CD1c-positive myeloid dendritic cell (primary cell): ENCODE data around the gene MTHFD1L.

Experiments
- DNase-seq: peaks from one replicate; pipeline ENCODE4 v3.0.0-alpha.2; 2016; ENCODE audit errors: extremely low spot score

The MTHFD1L gene

DNA sequence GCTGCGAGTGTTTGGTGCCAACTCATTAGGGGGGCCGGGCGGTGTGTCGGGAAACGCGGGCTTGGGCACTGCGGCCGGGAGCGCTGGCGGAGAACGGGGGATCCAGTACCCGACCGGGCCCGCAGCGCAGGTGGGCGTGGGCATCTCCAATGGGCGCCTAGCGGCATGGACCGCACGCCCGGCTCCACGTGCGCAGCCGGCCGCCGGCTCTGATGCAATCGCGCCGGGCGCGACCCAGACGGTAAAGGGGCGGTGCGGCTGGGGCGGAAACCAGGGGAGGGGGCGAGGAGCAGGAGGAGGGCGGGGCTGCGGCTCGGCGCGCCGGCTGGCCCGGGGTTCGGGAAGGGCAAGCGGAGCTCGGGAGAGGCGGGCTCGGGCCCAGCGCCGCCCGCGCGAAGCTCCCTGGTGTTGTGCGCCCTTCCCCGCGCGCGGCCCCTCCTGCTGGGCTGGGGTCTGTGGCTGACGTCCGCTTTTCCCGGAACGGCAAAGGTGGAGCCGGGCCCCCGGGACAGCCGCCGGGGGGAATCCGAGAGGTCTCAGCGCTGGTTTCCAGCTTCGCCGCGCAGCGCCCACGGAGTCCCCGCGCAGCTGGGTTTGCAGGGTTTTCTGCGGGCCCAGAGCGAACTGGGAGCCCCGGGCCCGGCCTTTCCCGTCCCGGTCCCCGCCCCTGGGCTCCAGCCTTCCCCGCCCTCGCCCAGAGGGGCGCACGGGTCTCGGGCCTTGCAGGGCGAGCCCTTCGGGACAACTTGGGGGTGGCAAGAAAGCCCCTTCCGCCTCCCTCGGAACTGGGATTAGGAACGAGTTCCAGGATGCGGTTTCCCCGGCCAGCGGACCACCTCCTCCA, 867 bp downstream of the MTHFD1L start:
- DNase-seq, result peak; percentile 77

DNA sequence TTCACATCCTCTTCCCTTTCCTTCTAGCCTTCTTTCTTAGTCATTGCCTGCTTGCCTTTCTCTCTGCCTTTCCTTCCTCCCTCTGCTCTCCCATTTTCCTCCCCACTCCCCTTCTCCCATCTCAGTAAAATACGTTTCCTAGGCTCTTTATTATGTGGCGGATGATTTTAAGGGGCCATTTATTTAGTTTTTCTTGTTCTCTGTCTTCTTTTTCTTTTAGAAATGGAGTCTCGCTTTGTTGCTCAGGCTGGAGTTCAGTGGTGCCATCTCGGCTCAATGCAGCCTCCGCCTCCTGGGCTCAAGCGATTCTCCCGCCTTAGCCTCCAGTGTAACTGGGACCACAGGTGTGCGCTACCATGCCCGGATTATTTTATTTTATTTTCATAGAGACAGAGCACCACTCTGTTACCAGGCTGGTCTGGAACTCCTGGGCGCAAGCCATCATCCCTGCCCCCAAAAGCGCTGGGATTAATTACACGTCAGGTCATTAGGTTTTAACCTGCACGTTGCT, 1.5 kb downstream of the MTHFD1L start:
- DNase-seq, result no peak

DNA sequence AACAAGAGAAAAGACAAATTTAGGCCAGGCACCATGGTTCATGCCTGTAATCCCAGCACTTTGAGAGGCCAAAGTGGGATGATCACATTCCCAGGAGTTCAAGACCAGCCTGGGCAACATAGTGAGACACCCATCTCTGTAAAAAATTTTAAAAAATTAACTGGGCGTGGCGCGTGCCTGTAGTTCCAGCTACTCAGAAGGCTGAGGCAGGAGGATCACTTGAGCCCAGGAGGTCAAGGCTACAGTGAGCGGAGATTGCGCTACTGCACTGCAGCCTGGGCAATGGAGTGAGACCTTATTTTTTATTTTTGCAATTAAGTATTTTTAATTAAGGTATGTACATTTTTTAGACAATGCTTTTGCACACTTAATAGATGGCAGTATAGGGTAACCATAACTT, 3.3 kb downstream of the MTHFD1L start:
- DNase-seq, result no peak

DNA sequence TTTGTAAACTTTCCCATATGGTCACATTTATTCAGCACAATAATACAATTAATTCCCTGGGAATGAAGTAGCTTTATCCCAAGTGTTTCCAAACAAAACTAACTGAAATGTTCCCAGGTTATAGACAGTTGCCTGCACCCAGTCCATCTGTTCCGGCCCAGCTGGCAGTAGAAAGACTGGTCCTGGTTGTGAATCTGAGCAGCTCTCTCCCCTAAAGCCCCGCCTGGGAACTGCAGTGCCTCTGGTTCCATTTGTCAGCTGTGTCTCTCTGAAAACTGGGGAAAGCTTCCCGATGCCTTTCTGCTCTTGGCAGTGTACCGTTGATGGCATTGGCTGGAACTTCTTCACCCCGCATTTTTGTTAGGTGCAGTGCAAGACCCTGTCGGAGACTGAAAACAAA, 8.7 kb downstream of the MTHFD1L start:
- DNase-seq, result no peak

DNA sequence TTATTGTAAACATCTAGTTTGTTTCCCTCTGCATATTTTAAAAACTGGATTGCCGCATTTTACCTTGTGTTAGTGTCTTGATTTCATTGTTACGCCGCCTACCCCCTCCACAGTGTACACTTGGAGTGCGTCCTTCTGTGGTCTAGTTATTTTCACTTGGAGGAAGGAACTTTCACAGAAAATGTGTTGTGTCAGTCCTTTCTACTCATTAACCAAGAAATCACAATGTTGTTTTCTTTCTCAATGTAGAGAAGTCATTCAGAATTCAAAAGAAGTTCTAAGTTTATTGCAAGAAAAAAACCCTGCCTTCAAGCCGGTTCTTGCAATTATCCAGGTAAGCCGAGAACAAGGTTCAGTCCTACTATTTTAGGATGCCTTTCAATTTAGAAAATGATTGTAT, 10.3 kb downstream of the MTHFD1L start:
- DNase-seq, result no peak

DNA sequence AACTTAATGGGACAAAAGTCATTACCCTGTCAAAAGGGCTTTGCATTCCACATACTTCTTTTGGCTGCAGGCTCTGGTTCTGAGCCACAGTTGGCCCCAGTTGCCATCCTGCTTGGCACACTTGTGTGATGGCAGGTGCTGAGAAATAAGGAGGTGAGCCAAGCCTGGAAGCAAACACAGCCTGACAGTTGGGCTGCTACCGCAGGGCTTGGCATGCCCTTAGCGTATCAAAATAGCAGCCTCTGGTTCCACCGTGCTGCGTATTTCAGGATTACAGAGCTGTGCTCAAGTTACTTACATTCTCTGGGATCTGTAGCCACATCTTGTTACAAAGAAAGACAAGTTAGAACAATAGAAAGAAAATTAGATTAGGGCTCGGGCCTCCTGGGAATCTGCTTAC, 11.1 kb downstream of the MTHFD1L start:
- no peak for DNase-seq

DNA sequence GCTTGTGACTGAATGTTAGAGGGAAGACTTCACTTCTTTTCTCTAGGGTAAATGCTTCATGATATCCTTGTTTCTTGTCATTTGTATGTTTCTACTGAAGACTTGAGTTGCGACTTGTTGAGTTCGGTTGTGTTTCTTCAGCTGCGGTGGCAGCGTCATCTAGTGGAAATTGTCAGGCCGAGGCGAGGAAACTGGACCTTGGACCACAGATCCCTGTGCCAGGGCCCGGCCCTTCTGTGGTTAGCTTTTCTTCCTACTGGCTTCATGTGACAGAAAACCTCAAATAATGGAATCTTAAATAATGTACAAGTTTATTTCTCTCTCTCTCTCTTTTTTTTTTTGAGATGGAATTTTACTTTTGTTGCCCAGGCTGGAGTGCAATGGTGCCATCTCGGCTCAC, 12.4 kb downstream of the MTHFD1L start:
- DNase-seq, result no peak

DNA sequence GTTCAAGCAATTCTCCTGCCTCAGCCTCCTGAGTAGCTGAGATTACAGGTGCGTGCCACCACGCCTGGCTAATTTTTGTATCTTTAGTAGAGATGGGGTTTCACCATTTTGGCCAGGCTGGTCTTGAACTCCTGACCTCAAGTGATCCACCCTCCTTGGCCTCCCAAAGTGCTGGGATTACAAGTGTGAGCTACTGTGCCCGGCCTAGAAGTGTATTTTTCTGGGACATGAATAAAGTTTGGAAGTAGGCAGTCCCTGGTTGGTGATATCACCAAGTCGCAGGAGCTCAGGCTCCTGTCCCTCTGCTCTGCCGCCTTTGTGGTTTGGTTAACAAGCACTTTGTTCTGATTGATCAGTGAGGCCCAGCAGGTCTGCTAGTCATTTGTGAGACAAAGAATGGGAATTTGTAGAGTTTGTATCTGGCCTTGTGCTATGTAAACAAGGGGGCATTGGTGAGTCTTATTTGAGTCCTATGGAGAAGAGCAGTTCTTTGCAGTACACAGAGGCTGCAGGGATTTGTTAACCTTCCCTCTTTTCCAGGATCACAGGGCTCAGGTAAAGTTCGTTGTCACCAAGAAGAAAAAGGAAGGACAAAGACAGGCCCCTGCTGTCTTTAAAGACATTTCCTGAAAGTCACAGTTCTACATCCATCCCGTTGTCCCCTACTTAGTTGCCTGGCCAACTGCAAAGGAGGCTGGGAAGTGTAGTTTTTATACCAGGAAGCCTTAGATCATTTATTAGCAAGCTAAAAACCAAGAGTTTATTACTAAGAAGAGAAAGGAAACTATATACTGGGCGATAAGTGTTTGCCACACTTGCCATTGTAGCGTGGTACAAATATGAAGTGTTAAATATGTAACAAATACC, 13.1 kb downstream of the MTHFD1L start:
- DNase-seq, result no peak

DNA sequence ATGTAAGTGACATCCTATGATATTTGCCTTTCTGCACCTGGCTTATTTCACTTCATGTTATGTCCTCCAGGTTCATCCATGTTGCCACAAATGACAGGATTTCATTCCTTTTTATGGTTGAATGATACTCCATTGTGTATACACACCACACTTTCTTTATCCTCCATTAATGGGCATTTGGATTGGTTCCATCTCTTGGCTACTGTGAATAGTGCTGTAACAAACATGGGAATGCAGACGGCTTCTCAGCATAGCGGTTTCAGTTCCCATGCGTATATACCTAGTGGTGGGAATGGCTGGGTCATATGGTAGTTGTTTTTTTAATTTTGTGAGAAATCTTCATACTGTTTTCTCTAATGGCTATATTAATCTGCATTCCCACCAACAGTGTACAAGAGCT, 14.8 kb downstream of the MTHFD1L start:
- no peak for DNase-seq

DNA sequence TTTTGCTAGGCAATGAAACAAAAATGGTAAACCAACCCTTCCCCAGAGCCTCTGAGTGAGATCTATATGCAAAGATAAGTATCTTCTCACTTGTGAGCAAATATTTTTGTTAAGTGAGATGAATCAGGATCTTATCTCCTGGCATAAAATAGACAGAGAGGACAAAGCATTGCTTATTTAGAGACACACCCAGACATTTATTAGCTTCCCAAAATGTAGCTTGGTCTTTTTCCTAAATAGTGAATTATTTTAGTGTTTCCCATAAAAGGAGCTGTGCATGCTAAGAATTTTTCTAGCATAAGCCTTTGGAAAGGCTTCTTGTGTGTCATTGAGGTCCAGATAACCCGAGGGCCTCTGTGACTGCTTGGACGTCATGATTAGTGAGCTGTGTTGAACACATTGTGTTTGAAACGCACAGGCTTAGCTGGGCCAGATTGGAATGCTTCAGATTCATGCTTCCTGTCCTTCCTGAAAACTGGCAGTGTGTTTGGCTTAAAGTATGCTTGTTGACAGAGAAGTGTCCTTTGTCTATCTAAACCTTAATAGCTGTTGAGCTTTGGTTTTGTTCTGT, 16.5 kb downstream of the MTHFD1L start:
- no peak for DNase-seq

DNA sequence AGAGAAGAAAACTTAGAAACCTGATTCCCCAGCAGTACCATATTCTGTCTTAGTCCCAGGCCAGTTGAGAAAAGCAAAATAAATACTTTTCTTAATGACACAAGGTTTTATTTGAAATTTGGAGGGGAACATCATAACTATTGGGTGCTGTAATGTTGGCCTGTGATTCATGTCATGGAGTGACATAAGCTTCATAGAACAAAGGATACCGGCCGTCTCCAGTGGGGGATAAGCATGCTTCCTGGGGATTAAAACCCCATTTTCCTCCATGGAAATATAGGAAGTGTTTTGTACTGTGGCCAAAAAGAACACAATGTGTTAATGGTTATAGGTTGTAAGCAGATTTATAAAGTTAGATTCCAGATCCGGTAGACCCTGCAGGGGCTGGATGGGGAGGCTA, 18.0 kb downstream of the MTHFD1L start:
- no peak for DNase-seq

DNA sequence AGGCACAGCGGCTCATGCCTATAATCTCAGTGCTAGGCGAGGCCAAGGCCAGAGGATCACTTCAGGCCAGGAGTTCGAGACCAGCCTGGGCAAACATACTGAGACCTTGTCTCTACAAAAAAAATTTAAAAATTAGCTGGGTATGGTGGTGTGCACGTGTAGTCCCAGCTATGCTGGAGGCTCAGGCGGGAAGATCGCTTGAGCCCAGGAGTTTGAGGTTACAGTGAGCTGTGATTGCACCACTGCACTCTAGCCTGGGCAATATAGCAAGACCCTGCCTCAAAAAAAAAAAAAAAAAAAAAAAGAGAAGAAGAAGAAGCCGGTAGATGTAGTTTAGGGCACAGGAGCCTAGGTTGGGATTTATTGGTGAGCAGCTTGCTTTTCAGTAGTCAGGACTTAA, 20.7 kb downstream of the MTHFD1L start:
- no peak for DNase-seq

DNA sequence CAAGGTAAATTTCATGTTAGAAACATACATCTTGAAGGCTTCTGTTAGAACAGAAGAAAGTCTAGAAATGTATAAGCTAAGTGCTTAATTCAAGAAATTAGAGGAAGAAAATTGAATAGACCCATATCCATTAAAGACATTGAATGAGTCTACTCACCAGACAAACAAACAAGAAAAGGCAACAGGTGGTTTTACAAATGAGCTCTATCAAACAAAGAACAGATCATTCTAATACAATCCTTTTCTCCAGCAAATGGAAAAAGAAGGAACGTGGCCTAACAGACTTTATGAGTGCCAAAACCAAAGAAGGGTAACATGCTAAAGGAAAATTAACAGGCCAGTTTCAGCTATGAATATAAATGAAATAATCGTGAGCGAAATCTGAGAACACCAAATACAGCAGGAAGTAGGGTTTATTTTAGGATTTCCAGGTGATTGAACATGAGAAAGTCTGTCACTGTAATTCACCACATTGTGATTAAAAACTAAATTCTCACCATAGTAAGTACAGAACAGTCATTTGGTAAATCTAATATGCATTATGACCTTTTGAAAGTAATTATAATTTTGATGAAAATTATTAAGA, 22.6 kb downstream of the MTHFD1L start:
- no peak for DNase-seq

DNA sequence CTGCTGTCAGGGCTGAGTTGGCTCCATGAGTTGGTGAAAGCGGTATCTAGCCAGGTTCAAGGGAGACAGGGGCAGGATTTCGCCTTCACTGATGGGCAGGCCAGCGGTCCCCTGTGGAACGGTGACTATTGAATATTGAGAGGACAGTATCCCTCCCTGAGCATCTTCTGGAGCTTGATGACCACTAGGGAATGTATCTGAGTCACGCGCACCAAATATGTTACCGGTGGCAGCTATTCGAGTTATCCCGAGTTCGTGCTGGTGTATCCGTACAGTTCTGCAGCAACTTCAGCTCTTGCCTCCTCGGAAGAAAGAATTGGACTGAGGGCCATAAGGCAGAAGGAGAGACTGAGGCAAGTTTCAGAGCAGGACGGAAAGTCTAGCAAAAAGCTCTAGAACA, 24.8 kb downstream of the MTHFD1L start:
- DNase-seq, result no peak

DNA sequence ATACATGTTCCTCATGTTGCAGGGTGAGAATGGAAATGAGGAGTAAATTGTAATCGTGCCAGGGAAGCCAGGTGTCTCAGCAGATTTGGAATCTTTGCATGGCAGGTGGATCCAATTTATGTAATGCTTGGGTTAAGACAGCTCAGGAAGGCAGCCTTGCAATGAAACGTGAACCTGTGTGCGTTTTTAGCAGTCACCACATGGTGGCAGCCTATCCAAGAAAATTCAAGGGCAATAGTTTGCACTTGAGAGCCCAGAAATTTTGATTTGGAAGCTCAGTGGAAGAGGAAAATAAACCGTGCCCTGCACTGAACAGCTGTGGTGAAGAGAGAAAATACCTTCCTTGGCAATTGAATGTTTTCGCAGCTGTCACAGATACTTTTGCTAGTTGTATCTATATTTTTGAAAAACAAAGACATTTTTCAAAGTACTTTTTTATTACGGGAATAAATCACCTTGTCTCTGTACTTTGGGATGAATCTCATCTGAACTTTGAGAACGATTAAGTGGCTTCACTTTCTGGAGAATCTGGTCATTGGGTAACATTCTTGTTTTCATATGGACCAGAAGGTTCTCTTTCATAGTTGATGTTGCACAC, 26.5 kb downstream of the MTHFD1L start:
- DNase-seq, result peak; percentile 70

DNA sequence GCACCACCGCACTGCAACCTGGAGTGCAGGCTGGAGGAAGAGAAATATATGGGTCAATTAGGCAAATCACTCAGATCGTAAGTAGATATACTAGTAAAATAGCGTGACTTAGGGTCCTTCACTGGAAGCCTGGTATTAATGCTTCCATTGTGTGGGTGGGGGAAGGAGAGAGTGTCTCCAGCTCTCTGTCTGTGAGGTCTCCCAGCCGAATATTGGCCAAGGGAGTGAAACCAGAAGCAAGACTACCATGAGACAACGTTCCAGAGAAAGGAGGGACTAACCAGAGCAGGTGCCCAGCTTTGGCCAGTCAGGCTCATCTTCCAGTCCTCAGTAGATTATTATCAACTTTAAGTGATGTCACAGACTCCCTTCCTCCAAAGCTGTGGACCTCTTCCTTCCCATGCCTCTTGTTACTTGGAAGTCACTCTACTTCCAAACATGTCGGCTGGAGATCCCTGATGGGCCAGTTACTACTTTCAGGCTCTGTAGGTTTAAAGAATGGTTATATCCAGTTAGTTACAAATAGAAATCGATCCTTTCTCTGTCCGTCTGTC, 28.8 kb downstream of the MTHFD1L start:
- DNase-seq, result no peak

DNA sequence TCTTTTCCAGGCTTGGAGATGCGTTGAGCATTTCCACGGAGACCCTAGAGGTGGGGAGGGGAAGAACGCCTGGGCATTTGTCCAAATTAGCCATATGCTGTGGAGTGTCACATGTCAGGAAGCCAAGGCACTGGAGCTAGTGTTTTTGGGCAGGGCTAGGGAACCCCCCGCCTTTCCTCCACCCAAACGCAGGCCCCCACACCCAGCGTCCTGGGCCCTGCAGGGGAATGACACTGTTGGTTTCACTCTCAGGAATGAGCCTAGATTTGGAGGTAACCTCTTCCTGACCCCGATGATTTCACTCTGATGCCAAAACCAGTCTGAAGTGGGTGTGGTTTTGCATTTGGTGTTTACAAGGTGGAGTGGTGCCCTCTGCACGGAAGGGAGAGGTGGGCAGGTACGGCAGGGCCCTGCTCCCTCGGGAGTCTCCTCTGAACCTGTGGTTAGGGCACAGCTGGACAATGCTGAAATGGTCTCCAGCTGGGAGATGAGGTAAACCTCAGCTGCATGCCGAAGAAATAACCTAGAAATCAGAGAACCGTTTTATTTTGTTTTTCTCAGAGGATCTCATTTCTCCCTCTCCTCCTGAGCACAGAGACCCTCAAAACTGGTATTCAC, 29.5 kb downstream of the MTHFD1L start:
- DNase-seq, result no peak

DNA sequence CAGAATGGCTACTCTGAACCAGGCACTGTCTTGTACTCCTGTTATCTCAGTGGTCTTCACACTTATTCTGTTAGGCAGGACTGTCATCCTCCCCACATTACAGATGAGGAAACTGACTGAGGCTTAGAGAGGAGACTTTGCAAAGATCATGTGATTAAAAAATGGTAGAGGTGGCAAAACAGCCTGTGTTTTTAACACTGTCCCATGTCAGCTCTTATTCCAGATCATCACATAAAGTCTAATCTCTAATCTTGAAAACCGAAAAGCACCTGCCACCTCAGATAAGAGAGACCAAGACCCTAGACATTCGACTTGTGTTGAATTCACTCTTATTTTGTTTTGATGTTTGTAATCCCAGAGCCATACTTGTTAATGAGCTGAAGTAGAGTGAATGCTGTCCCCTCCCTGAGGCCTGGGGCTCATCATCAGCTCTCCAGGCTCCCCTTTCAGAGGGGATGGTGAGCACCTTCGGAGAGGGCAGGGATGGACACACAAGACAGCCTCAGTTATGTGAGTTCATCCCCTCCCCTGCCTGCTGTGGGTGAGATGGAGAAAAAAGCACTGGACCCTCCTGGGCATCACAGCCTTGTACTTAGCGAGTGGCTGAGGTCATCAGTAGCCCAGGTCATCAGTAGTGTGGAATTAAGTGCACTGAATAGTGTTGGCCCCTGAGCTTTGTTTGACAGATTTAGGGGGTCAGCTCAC, 30.6 kb downstream of the MTHFD1L start:
- no peak for DNase-seq

DNA sequence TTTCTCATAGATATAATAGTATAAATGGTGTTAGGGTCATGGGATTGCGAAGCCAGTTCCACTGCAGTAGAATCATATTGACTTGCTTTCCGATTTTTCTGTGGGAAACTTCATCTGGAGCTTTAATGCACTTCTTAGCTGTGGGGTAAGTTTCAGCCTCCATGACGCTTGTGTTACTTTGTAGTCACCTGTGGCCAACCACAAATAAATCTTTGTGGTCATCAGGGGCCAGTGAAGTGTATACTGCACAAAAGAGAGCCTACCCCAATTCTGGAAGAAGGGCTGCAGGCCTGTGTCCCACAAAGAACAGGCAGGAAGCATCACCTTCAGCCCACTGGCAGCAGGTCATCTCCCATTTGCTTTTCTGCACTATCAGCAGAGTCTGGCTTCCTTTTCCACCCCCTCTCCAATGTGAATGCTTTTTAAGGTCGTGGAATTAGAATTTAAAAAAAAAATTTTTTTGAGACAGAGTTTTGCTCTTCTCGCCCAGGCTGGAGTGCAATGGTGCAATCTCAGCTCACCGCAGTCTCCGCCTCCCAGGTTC, 32.0 kb downstream of the MTHFD1L start:
- no peak for DNase-seq
